ENCODE results near the gene ENOX1.
"Not testable (repeated sequence)": the region's sequence is repeated elsewhere in the genome, so short reads cannot be mapped to it uniquely, and the experiment has no call there.

The ENOX1 gene

GRCh38 chr13:43786766-43787517, at the start of gene ENOX1:
Gene ENOX1 (minus strand): TSS chr13:43786972.
- peak; percentile 79 for DNase-seq (ENCODE audit: low spot score)

DNA sequence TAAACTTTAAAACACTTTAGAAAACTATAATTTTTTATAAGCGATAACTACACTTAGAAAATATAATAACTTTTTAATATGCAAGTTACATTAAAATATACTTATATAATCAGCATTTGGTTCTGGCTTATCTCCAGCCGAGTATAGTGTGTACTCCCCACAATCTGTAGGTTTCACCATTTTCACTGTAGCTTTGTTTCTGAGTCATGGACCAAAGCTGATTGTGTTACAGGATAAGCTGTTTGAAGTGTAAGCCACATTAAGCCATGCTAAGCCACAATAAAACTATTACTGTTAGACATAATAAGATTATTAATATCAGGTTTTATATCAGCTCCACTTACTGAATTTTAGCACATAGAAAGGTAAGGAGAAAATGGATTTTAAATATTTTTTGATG, 48.9 kb upstream of the ENOX1 start:
- peak; percentile 44 for DNase-seq (ENCODE audit: low spot score)

DNA sequence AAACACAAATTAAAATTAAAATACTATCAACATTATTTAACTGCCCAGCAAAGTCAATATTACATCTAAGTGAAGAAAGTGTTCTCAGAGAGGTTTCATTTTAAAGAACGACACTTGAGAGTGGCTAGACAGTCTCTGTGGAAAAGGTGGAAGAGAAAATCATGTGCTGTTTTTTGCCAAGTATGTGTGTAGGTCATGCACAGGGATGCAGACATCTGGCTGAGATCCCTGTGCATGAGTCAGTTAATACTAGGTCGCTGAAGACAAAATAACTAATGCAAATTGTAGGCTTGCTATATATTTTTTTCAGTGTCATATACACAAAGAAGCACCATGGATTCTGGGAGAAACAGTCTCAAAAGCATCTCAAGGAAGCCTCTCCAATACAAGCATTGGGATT, 44.3 kb upstream of the ENOX1 start:
- no peak for DNase-seq (ENCODE audit: low spot score)

- DNase-seq (ENCODE audit: low spot score) = no peak
These were observed 43.7 kb upstream of the ENOX1 start for GRCh38 chr13:43830497-43830881.

DNA sequence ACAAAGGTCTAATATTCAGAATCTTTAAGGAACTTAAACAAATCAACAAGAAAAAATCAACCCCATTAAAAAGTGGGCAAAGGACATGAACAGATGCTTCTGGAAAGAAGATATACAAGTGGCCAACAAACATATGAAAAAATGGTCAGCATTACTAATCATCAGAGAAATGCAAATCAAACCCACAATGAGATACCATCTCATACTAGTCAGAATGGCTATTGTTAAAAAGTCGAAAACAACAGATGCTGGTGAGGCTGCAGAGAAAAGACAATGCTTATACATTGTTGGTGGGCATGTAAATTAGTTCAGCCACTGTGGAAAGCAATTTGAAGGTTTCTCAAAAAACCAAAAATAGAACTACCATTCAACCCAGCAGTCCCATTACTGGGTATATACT, 37.9 kb upstream of the ENOX1 start:
- not testable (repeated sequence) for DNase-seq (ENCODE audit: low spot score)

DNA sequence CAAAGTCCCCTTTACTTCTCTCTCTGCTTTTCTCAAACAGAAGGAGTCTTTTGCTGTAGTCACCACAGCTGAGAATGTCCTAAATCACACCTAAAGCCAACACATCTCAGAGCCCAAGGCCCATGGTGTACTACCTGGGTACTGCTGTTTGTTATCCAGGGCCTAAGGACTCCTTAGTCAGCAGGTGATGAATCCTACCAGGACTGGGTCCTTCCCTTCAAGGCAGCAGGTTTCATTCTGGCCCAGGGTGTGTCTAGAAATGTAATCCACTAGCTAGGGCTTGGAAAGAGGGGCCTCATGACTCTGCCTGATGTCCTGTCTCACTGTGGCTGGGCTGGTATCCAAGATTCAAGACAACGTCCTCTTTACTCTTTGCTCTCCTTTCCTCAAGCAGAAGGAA, 36.2 kb upstream of the ENOX1 start:
- no peak for DNase-seq (ENCODE audit: low spot score)

- DNase-seq (ENCODE audit: low spot score) = no peak
These were observed 29.7 kb upstream of the ENOX1 start for GRCh38 chr13:43816401-43816889.

DNA sequence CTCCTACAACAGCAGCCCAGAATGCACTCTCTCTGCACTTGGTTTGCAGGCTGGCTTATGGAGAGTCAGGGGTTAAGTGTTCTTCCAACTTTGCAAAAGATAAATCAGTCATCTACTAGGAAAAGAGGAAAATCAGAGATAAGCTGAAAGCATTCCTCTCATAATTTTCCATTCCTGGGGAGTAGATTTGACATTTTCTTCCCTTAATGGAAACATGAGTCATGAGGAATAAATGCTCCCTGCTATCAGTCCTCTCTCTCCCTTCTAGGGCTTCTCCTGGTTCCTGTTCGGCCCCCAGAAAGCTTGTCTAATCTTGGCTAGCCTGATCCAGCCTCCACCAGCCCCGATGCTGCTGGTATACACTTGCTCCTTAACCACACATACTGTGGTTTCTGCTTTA, 28.4 kb upstream of the ENOX1 start:
- DNase-seq (ENCODE audit: low spot score) = no peak

GRCh38 chr13:43808676-43809075, 21.9 kb upstream of the ENOX1 start:
- DNase-seq (ENCODE audit: low spot score) = no peak

DNA sequence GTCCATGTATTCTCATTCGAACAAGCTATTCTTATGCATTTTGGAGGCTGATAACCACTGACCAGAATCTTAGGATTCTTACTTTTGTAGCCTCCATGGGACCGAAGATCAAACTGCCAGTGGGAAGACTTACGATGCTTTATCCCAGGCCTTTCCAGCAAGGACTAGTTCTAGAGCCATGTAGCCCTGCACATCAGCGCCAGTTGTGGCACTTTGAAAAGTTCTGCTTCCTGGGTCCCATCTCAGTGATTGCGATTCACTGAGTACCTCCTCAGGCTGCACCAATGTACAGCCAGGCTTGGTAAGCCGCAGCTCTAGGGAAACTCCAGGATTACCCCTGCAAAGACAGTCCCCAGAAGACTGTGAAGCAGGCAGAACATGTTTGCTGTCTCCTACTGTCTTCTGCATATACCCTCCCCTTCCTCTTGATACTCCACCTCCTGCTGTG, 18.9 kb upstream of the ENOX1 start:
- DNase-seq (ENCODE audit: low spot score) = no peak

DNA sequence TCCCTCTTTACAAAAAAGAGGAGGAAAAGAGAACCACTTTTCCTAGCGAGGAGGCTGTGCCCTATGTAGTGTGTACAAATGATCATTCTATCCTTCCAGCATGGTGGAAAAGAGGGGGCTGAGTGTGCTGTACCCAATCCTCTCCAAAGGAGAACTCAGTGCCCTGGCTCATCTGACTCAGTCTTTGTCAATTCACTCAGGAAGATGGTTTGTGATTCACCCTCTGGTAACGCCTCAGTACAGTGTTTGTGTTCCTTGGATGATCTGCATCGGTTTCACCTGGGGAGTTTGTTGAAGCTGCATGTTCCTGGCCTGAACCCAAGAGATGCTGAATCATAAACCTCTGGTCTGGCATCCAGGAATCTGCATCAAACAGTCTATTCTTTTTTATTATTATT, 18.3 kb upstream of the ENOX1 start:
- DNase-seq (ENCODE audit: low spot score) = no peak

- DNase-seq (ENCODE audit: low spot score) = no peak
These were observed 17.8 kb upstream of the ENOX1 start for GRCh38 chr13:43804461-43805070.

DNA sequence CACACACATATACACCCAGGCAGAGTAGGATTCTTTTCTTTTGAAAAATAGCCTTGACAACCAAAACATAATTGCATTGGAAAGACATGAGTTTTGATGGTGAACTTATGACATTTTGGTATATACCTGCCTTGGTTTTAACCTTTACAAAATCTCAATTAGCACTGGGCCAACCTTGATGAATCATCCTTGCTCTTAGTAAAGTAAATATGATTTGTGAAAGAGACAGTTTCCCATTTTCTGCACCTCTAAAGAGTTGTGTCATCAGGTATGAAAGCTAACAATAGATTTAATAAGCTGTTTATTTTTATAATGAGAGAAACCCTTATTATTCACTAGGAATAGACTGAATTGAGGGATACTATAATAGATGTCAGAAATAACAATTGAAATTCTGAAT, 15.7 kb upstream of the ENOX1 start:
- DNase-seq (ENCODE audit: low spot score) = no peak

DNA sequence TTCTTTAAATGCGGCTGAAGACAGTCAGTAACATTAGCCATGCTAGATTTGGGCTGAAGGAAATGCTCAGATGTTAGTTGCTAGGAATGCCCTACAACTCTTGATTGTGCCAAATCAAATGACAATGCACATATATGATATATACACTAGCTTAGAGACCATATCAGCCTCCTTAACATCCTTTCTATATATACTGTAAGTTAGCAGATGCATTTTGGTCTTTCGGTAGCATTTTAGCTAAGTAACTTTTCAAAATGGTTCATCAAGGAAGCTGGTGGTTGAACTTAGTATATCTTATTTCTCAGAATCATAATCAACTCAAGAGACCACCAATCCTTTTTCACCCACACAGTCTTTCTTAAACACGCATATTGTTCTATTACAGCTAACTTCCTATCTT, 14.1 kb upstream of the ENOX1 start:
- no peak for DNase-seq (ENCODE audit: low spot score)

- DNase-seq (ENCODE audit: low spot score) = no peak
These were observed 12.4 kb upstream of the ENOX1 start for GRCh38 chr13:43799191-43799590.

DNA sequence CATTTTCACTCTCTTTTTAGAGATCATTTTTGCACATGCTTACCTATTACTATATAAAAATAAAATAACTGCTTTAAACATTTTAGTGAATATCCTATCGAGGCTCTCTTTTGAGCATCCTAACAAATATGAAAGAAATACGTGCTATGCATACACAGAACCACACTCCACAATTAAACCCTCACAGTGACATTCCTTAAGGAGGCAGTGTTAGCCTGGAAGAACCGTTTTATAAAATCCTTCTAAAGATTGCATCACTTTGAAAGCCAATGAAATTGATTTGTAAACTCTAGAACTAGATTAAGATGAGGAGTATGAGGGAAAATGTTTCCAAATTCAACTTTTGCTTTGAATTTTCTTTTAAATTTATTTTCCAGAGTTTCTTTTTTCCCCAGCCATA, 11.1 kb upstream of the ENOX1 start:
- no peak for DNase-seq (ENCODE audit: low spot score)

GRCh38 chr13:43797159-43797558, 10.4 kb upstream of the ENOX1 start:
- DNase-seq (ENCODE audit: low spot score) = no peak

DNA sequence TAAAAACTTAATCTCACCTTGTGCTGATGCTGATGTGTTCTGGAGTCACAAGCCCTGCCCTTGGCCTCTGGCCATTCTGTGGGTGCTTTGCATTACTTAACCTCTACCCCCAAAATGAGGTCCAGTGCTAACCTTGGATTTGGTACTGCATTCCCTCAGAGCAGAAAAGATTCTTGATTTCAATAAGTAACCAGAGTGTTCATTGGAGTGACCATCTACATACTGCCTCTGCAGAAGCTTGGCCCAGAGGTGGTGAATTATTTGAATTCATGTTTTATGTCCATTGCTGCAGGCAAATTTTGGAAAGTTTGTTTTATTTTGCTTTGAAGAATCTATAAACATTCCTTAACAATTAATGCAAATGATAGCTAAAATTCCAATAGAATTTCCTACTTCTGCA, 7.6 kb upstream of the ENOX1 start:
- DNase-seq (ENCODE audit: low spot score) = no peak

- DNase-seq (ENCODE audit: low spot score) = no peak
These were observed 5.5 kb upstream of the ENOX1 start for GRCh38 chr13:43792076-43792881.

GRCh38 chr13:43787997-43788396, 1.2 kb upstream of the ENOX1 start:
- DNase-seq (ENCODE audit: low spot score) = no peak

DNA sequence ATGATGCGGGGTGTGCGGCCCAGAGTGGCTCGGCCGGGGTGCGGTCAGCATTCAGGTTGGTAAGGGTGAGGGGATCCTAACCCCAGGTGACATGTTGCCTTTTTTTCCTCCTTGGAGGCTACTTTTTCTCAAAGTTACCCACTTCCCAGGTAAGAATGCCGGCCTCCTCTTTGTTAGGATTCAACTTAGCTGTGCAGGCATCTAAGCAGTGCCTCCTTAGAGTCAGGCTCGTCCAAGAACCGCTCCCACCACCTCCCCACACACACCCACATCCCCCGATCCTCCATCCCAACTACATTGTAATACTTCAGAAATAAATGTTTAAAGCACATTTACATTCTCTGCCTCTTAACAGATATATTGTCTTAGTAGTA, 733 bp upstream of the ENOX1 start:
- DNase-seq (ENCODE audit: low spot score) = no peak

DNA sequence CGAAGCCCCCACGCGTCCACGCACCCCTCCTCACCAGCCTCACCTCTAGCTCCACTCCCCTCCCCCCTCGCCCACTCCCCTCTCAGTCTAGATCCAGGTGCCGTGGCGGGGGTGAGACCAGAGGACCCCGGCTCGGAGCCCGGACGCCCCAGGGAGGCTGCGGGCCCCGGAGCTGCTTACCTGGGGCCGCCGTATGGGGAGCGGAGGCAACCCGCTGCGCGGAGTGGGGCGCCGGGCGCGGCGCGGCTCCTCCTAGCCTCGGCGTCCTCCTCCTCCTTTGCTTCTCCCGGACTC, 353 bp downstream of the ENOX1 start:
- no peak for DNase-seq (ENCODE audit: low spot score)
